Measurements from ENCODE around the gene CBX8.
"Not testable (repeated sequence)": the region's sequence is repeated elsewhere in the genome, so short reads cannot be mapped to it uniquely, and the experiment has no call there.

The CBX8 gene

DNA sequence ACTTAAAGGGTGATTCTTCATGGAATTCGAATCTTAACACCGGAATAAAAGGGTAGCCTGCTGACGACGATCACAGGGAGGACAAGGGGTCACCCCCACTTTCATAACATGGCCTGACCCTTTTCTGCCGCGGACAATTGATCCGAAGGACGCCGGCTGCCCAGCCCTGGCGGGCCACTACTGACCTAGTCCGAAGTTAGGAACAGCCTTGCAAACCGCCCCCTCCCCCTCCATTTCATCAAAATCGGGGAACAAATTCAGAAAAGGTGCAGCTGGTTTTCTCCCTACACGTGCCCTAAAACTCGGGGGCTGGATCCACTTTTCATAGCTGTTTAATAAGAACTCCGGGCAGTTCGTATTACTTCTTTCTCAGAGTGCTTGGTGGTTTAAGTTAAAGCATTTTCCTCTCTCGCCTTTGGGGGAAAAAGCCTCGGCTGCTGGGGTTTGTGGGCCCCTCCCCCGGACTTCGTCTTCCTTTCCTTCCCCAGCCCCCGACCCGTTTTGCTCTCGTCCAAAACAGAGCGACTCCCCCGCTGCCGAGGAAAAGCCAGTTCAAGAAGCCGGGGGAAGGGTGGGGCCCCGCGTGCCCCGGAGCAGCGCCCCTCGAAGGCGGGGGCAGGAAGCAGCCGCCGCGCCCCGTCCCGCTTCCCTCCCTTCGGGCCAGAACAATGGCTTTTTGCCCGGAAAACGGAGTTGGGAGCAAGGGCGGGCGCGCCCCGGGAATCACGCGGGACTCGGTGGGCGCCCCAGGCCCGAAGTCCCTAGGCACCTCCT, 19.6 kb downstream of the CBX8 start:
- no peak for DNase-seq

DNA sequence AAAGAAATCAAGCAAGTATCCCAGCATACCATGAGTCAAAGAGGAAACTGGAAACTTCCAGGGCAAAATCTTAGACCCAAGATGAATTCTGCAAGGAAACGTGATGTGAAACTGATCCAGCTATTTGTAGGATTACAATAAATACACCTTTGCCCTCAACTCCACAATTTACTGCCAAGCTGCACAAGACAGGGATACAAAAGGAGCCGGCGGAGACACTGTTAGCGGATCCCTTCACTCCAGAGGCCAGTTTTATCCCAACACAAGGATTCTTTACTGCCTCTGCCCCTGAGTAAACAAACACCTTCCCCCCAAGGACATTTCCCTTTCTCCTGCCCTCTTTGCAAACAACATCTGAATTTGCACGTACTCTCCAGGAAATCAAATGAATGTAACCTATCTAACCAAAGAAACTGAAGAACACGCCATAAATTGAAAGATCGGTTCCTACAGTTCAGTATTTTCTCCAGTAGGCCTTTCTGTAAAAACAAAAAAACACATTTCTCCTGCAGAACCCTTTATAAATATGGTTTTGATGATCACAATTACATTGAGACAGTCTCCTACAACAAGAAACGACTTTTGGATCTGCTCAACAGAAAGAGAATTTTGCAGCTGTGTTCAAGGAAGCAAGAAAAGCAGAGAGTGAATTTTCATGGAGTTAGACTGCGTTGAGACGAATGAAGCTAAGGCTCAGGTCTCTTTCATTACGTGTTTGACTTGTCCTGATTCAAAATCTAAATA, 20.3 kb downstream of the CBX8 start:
- no peak for DNase-seq

DNA sequence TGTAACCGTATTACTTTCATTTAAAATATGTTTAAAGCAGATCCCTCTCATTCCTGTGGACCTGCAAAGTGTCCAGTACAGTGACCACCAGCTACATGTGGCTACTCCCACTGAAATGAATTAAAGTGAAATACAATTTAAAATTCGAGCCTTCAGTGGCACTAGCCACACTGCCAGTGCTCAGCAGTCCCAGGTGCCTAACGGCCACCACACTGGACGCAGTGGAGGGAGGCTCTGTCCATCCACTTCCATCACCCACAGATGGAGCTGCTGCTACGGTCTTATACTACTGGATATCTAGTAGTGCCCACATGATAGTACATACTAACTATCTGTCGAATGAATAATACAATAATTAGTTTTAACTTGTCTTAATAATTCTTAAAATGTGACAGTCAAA, 21.2 kb downstream of the CBX8 start:
- DNase-seq, result no peak

DNA sequence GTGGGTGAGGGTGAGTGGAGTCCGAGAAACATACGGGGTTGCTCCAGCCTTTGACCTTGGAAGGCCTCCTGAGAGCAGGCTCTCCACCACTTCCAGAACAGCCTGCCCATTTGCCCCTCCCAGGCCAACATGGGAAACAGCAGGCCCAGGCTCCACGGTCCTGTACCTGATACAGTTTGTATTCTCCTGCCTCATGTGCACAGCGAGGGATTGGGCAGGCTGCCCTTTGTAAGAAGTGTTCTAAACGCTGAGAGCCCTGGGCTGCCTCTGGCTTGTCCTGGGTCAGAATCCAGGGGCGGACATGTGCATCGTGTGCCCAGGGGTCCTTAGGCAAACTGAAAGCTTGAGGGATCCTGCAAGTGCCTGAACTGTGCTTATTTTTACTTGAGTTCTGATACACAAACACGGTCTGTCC, 22.3 kb downstream of the CBX8 start:
- no peak for DNase-seq

DNA sequence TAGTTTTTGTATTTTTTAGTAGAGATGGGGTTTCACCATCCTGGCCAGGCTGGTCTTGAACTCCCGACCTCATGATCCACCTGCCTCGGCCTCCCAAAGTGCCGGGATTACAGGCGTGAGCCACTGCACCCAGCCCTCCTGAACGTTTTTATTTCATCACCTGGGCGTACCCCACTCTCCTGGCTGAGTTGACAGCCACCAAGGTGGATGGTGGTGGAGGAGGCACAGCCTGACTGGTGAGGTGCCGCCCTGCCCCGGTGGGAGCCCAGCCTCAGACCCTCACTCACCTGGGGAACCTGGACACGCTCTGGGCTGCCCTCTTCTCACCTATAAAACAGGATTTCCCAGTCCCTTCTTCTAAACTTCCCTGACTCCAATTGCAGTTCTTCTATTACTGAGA, 24.2 kb downstream of the CBX8 start:
- not testable (repeated sequence) for DNase-seq

DNA sequence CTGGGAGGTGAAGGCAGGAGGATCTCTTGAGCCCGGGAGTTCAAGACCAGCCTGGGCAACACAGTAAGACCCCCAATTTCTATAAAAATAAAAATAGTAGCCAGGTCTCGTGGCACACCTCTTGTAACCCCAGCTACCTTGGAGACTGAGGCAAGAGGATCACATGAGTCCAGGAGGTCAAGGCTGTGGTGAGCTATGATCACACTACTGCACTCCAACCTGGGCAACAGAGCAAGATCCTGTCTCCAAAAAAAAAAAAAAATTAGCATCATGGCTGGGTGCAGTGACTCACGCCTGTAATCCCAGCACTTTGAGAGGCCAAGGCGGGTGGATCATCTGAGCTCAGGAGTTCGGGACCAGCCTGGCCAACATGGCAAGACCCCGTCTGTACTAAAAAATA, 25.6 kb downstream of the CBX8 start:
- DNase-seq, result no peak

DNA sequence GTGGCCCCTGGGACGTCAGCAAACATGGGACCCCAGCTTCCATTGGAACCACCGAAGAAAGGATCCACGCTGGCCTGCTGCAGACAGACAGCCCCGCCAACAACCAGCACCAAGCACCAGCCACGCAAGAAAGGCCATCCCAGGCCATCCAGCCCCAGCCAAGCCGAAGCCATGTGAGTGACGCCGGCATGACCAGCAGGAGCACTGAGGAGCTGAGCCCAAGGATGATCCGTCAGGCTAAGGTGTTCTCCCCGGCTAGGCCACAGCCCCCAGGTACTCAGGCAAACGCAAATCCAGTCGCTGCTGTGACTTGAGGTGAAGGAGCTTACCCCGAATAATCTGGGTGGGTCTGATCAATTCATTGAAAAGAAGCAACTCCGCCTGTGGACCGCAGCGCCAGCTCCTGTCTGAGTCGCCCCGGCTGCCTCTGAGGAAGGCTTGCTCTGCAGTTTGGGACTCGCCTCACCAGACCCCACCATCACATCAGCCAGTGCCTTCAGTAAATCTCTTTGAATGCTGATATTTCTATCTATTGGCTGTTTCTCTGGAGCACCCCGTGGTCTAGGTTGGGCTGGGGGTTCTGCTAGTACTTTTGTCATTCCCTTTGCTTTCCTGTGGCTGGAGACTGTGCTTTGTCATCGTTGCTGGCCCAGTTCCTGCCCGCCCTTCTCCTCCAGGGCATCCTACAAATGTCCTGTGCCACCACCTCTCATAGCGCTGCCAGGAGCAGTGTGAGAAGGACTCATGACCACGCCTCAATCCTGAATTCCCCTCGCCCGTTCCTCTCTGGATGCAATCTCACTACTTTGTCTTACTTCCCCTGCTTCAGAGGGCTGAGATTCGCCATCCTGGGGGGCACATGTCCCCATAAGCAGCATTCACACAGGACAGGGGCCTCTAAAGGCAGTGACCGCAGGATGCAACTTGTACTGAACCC, 27.0 kb downstream of the CBX8 start:
- no peak for DNase-seq

DNA sequence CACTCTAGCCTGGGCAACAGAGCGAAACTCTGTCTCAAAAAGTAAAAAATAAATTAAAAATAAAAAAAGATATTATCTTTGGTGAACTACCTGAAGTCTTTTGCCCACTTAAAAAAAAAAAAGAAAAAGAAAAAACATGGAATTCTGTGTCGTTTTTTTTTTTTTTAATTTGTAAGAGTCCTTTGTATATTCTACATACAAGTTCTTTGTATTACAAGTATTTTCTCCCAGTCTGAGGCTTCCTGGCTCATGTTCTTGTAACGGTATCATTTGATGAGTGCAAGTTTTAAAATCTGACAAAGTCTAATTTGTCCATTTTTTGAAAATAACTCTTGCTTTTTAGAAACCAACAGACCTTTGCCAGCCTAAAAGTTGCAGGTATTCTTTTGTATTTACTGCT, 31.2 kb downstream of the CBX8 start:
- no peak for DNase-seq

DNA sequence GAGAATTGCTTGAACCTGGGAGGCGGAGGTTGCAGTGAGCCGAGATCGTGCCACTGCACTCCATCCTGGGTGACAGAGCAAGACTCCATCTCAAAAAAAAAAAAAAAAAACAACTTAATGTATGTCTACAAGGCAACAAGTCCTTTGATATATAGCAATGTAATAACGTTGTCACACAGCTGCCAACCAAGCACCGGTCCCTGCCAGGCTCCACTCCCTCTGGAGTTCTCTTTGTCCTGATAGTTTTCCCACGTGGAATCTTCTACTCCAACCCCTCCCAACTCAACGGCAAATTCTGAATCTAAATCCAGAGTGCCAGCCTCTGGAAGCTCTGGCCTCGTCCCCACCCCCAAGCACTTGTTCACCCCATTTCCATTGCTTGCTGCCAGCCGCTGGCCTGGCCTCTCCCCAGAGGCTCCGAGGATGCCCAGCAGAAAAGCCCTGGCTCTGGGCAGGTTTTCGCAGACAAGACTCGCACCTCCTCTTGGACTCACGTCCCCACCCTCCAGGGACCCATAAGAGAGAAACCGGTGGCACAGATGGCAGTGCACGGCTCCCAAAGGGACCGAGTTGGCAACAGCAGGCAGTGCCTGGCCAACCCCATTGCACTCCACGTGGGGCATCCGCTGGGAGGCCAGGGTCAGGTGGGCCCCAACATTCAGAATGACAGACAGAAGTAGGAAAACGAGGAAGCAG, 34.8 kb downstream of the CBX8 start:
- DNase-seq, result no peak

DNA sequence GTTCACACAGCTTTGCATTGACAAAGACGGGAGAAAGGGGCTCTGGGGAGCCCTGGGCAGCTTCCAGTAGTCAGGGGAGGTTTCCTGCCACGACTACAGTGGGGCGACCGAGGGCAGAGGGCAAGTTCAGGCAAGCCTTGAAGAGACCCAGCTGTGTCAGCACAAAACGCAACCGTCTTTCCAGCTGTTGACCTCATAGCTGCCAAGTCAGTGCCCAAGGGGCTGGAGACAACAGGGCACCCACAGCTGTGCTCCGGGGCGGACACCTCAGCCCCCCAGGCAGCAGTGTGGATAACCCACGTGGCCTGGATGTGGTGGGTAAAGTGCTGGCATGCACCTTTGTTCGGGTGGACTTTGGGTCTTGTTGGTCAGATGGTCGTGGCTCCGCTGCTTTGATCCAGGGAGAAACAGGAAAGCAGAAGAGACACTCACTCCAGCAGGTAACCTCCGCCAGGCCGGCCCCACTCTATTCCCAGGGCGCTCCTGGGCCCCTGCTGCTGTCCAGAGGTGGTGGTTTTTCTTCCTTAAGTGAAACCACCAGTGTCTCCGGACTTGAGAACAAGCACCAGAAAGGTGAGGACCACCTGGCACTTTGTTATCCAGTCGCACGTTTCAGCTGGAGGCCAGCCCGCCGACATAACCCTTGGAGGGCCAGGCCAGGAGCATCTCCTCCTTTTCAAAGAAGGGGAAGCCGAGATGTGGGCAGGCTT, 36.5 kb downstream of the CBX8 start:
- DNase-seq, result no peak

DNA sequence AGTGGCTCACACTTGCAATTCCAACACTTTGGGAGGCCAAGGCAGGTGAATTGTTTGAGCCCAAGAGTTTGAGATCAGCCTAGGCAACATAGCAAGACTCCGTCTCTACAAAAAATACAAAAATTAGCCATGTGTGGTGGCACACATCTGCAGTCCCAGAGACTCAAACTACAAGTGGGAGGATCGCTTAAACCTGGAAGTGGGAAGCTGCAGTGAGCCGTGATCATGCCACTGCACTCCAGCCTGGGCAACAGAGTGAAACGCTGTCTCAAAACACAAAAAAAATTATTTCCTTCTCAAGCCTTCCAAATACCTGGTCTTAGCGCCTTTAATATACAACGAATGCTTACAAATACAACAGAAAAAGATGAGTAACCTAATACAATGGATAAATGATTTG, 38.6 kb downstream of the CBX8 start:
- no peak for DNase-seq

DNA sequence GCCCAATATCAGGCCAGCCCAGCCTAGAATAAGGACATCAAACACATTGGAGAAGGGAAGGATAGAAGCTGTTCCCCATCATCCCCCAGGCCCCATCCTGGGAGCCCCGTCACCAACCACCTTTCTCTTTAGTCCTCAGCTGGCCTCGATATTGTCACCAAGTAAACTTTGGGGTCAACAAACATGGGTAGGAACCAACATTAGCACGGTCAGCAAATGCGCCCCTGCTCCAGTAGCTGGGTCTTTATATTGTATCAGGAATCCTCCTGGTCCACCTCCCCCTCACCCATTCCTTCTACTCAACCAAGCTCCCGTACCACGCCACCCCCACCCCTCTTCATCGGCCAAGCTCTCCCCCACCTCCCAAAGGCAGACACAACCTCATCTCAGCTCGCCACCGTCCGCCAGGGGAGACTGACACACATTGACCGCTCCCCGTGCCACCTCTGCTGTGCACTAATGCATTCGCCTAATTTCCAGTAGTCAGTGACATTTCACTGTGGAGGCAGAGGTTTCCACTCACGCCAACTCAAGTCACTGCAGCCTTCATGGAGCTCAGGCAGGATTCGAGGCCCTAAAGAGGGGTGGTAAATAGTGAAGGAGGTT, 39.6 kb downstream of the CBX8 start:
- DNase-seq, result no peak

DNA sequence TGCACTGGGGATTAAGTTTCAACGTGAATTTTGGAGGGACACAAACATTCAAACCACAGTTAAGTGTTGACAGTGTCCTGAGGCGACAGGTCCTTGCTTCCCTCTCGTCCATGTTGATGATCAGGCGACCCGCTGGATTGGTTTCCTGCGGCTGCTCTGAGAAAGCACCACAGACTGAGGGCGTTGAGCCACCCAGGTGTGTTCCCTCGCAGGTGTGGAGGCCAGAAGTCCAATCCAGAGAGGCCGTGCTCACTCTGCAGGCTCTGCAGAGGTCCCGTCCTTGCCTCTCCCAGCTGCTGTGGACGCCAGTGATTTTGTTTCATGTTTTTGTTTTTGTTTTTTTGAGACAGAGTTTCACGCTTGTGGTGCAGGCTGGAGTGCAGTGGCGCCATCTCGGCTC, 41.3 kb downstream of the CBX8 start:
- DNase-seq, result no peak

DNA sequence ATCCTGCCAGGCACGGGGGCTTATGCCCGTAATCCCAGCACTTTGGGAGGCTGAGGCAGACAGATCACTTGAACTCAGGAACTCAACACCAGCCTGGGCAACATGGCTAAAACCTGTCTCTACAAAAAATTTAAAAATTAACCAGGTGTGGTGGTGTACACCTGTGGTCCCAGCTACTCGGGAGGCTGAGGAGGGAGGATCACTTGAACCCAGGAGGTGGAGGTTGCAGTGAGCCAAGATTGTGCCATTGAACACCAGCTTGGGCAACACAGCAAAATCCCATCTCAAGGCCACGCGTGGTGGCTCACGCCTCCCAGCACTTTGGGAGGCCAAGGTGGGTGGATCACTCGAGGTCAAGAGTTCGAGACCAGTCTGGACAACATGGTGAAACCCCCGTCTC, 42.0 kb downstream of the CBX8 start:
- DNase-seq, result not testable (repeated sequence)

DNA sequence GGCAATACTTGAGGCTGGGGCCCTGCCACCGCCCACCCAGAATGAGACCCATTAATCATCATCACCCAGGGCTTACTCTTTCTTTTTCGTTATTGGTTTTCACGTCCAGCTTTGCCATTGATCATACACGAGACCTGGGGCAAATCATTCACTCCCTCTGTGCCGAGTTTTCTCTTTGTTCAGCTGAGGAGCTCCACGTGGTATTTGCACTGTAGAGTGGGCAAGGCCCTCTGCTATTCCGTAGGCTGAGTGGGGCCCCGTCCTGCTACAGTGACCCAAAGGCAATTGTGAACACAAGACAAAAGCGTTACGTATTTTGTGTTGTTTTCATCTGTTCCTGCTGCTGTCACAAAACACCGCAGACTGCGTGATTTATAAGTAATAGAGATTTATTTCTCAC, 42.5 kb downstream of the CBX8 start:
- DNase-seq, result no peak

DNA sequence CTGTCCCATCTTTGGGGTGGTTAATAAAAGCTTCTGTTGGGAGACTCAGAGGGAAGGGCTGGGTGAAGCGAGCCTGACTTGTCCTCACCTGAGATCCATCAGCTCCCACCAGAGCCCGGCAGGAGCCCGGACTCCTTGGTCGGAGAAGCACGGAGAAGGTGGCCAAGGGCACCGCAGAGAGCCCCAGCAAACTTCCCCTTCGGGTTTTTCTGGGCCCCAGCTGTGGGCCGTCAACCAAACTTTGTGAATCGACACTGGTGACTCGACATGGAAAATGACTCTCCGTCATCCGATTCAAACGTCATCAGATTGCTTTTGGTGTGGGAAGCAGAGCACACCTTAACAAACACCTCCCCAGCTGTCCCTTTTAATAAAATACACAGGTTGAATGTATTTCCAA, 44.7 kb downstream of the CBX8 start:
- DNase-seq, result no peak

DNA sequence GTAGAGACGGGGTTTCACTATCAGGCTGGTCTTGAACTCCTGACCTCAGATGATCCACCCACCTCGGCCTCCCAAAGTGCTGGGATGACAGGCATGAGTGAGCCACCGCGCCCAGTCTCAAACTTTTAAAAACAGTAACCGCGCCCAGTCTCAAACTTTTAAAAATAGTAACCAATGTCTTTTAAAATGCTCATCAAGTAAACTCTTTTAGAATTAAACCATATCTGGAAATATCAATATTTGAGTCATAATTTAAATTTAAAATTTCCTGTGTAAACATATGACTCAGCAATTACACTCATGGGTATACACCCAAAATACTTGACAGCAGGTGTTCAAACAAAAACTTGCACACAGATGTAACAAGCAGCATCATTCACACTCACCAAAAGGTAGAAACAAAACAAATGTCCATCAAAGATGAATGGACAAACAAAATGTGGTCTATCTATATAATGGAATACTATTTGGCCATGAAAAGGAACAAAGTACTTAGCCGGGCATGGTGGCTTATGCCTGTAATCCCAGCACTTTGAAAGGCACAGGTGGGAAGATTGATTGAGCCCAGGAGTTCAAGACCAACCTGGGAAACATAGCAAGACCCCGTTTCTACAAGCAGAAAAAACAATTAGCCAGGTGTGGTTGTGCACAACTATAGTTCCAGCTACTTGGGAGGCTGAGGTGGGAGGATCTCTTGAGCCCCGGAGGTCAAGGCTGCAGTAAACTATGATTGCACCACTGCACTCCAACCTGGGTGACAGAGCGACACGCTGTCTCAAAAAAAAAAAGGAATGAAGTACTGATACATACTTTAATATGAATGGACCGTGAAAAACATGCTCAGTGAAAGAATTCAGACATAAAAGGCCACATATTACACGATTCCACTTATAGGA, 46.0 kb downstream of the CBX8 start:
- no peak for DNase-seq

DNA sequence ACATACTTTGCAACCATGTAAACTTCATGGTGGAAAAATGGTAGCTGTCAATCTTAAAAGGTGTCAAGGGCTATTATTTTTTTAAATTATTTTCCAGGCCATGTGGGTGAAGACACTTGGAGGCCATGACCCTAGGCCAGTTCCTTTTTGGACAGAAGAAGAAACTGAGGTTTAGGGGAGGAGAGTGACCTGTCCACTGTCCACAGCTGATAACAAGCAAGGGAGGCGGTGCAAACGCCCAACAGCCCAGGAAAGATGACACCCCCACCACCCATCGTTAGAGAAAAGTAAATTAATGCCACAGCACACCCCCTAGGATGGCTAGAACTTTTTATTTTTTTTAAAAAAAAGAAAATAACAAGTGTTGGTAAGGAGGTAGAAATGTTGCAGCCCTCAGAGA, 46.9 kb downstream of the CBX8 start:
- no peak for DNase-seq

DNA sequence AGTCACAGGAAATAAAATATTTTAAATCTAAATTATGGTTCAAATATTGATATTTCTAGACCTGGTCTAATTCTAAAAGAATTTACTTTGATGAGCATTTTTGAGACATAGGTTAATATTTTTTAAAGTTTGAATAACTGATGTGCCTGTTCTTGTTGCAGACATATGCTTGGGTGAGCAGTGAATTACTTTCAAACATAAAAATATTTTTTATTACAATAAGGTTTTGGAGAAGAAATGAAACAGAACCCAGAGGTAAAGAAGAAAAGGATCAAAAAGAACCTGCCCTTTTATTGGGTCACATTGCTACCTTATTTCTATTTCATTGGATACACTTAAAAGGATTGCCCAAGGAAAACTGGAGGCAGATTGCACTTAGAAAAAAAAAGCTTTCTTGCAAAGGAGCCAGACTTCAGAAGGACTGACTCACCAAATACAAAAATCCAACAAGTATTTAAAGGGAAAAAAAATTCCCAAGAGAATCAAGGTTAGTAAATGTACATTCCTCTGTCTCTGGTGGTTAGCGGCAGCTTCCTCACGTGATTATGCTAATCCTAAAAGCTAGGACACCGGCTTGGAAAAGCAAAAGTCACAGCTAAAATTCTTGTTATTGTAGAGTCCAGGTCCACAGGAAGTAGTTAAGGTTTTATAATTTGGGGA, 47.6 kb downstream of the CBX8 start:
- no peak for DNase-seq
